Immature natural killer cell (primary cell): ENCODE results near the gene FYB2. TPM values are rescaled to one million over a fixed set of nuclear protein-coding genes. Genes with fewer than 3 reads are reported as not detected.

Source experiments
- DNase-seq, 3 donors: peaks; one replicate each; pipeline ENCODE4 v3.0.0; 2022; ENCODE audit warnings: mixed read lengths in 1 of 3
- H3K27ac Mint-ChIP-seq, 6 donors: one replicate each; pipeline ENCODE4 v1.8.0; 2020; ENCODE audit warnings: mixed read lengths in 6 of 6, mild to moderate bottlenecking in 5 of 6, inconsistent platforms in 4 of 6, moderate library complexity in 3 of 6
- H3K27me3 Mint-ChIP-seq, 3 donors: one replicate each; pipeline ENCODE4 v1.8.0; 2020 to 2021; ENCODE audit warnings: low read depth in 3 of 3, mild to moderate bottlenecking in 3 of 3, mixed read lengths in 3 of 3, moderate library complexity in 3 of 3, inconsistent platforms in 1 of 3
- H3K36me3 Mint-ChIP-seq, 3 donors: one replicate each; pipeline ENCODE4 v1.8.0; 2020; ENCODE audit warnings: mixed read lengths in 3 of 3, inconsistent platforms in 2 of 3, mild to moderate bottlenecking in 2 of 3
- H3K4me1 Mint-ChIP-seq, 2 donors: one replicate each; pipeline ENCODE4 v1.8.0; 2020; ENCODE audit warnings: inconsistent platforms in 2 of 2, mild to moderate bottlenecking in 2 of 2, mixed read lengths in 2 of 2, moderate library complexity in 1 of 2
- H3K4me3 Mint-ChIP-seq, 5 donors: one replicate each; pipeline ENCODE4 v1.8.0; 2020; ENCODE audit warnings: mild to moderate bottlenecking in 5 of 5, mixed read lengths in 5 of 5, inconsistent platforms in 3 of 5, moderate library complexity in 3 of 5
- H3K9me3 Mint-ChIP-seq, 6 donors: one replicate each; pipeline ENCODE4 v1.8.0; 2020; ENCODE audit warnings: mild to moderate bottlenecking in 6 of 6, mixed read lengths in 6 of 6, inconsistent platforms in 4 of 6, moderate library complexity in 3 of 6
- polyA plus RNA-seq, 3 donors: library from polyadenylated mRNA; unstranded; fragments of 300-500 nt; fragmentation: Illumina TruSeq; gene quantifications; one replicate each; pipeline ENCODE4 v1.2.3, GENCODE V29; 2021

FYB2 gene
- polyA plus RNA-seq, 3 donors from 2014 or later, result not detected

DNA sequence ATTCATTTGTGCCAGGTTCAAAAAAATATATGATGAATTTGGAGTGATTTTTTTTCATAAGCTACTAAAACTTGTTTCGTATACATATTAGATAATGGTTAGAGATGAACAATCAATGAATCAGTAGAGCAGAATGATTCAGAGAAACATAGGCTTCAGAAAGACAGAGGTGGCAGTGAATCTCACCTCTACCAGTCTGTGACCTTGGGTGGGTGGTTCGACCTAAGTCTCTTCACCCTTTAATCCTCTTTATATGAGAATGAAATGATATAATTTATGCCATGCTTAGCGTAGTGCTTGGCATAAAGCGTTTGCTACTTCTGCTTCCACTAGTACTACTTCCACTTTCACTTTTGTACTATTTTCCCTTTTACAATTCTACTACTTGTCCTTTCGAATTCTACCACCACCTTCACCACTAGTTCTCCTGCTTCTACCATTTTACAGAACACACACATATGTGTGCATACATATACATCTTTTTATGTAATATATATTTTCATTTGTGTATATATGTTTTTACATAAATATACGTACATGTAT is 45.1 kb downstream of the FYB2 start:
- Mint-ChIP-seq H3K4me3 (peak overlapping the region; percentile 34 to 82 (median 56)), H3K9me3 (peaks cover 0 to 3% (median 0%) of the 10 kb centered on the region in 6 donors), H3K27ac (peak overlapping the region in 3 of 6 donors; percentile 7 to 68 (median 10)), H3K36me3 (no peaks in the 10 kb centered on the region), H3K27me3 (peaks cover 0 to 2% (median 1%) of the 10 kb centered on the region in 3 donors), H3K4me1 (peaks cover 12 to 14% of the 10 kb centered on the region in 2 donors)
- peak in 1 of 3 donors; percentile 3 for DNase-seq

DNA sequence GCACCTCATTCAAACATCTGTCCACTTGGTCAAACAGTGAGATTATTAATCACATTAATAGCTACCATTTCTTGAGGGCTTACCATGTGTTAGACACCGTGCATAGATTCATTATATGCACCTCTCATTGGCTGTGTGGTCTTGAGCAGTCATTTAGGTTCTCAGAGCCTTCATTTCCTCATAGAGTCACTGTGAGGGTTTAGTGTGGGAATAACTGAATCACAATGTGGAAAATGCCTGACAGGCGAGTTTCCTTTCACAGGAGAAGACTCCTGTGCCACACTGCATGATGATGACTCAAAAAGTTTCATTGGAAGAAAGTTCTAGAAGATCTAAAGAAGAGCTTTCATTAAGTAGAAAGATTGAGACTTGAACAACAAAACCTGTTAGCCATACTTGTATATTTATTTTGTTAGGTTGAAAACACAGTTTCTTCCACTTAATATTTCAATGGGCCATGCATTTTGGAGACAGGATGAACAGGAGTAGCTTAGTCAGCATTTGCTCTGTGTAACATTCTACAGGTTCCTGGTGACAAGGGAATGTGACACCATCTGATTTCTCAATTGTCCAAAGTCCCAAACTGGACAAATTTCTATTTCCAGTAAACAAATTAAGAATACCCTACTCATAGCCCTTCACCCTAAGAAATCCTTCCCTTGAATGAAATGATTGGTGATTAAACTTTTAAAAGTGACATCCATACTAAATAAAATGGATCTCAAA is 45.7 kb downstream of the FYB2 start:
- Mint-ChIP-seq H3K27ac (peak overlapping the region in 3 of 6 donors; percentile 3 to 68 (median 7)), H3K4me1 (peaks cover 12 to 14% of the 10 kb centered on the region in 2 donors), H3K36me3 (no peaks in the 10 kb centered on the region), H3K27me3 (peaks cover 0 to 4% (median 1%) of the 10 kb centered on the region in 3 donors), H3K9me3 (peaks cover 0 to 3% (median 0%) of the 10 kb centered on the region in 6 donors), H3K4me3 (peak overlapping the region; percentile 34 to 82 (median 56))
- DNase-seq, result no peak

DNA sequence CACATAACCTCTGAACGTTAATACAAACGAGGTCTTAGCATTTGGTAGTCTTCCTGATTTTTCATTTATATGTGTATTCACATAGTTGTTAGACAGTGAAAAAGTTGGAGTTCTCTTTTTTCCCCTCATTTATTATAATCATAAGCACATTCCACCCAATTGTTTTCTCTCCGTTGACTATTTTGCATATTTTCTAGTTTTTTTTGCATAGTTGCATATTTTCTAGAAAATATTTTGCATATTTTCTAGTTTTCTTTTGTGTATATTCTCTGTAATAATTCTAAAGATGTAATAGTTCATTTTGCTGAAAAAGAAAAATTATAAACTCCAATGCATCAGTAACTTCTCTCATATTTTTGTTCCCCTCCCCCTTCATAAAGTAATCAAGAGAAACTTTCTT is 47.5 kb downstream of the FYB2 start:
- H3K27ac Mint-ChIP-seq, result no peak overlapping the region
- no peaks in the 10 kb centered on the region for H3K36me3 Mint-ChIP-seq
- H3K4me1 Mint-ChIP-seq, result peaks cover 12 to 14% of the 10 kb centered on the region in 2 donors
- H3K9me3 Mint-ChIP-seq, result peaks cover 0 to 3% (median 0%) of the 10 kb centered on the region in 6 donors
- peaks cover 0 to 6% (median 6%) of the 10 kb centered on the region in 3 donors for H3K27me3 Mint-ChIP-seq
- DNase-seq, result no peak
- no peak overlapping the region for H3K4me3 Mint-ChIP-seq

DNA sequence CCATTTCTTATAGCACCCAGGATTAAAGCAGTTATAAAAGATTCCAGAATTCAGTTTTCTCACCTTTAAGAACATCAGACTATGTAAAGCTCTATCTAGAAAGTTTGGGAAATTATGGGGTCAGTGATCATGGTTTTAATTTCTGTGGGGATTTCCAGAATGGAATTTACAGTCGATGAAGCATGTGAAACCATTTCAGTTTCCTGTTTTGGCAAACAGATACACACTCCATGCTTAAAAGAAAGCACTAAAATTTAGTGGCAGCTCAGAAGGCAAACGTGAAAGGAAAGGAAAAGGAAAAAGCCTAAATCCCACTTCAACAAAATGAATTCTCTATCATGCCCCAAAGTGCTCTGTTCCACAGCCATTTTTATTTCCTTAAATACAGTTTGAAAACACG is 60.4 kb downstream of the FYB2 start:
- Mint-ChIP-seq H3K4me3 (no peak overlapping the region), H3K4me1 (no peaks in the 10 kb centered on the region), H3K36me3 (no peaks in the 10 kb centered on the region), H3K9me3 (peaks cover 0 to 2% (median 0%) of the 10 kb centered on the region in 6 donors), H3K27me3 (peaks cover 0 to 8% (median 2%) of the 10 kb centered on the region in 3 donors), H3K27ac (no peak overlapping the region)
- no peak for DNase-seq

DNA sequence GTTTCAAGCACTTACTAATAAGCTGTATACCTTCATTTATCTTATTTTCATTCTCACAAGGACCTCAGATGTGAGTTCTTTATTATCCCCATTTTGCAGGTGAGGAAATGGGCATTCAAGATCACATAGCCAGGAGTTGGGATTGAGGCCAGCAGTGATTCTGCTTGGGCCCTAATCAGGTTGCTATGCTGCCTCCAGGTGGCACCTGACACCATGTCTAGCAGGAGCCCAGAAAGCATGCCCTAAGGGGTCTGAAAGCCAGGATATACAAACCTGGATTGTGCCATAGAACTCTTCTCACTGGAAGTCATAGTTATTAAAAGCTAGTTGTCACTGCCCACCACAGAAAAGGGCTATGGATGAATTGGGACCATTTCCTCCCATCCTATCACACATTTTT is 61.1 kb downstream of the FYB2 start:
- Mint-ChIP-seq H3K36me3 (no peaks in the 10 kb centered on the region), H3K4me1 (no peaks in the 10 kb centered on the region), H3K9me3 (peaks cover 0 to 2% (median 0%) of the 10 kb centered on the region in 6 donors), H3K4me3 (no peak overlapping the region), H3K27me3 (peaks cover 0 to 8% (median 2%) of the 10 kb centered on the region in 3 donors), H3K27ac (no peak overlapping the region)
- no peak for DNase-seq

DNA sequence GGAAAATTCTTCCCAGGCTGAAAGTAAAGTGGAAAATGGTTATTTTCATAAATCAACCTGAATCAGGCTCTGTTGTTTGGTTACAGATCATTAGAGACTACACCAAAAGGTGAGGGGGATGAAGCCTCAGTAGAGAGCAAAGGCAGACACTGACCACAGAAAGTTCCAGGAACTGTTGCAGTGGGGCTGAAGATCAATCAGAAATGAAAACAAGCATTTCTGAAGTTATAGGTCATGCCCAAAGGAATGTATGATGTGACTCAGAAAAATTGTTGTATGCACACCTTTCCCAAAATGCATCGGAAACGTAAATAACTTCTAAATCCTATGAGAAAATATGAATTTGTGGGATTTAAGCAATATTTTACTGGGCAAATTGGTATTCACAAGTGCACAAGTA is 63.3 kb downstream of the FYB2 start:
- Mint-ChIP-seq H3K9me3 (peaks cover 0 to 5% (median 0%) of the 10 kb centered on the region in 6 donors), H3K4me3 (no peak overlapping the region), H3K4me1 (no peaks in the 10 kb centered on the region), H3K27me3 (peaks cover 2 to 7% (median 6%) of the 10 kb centered on the region in 3 donors), H3K27ac (no peak overlapping the region), H3K36me3 (no peaks in the 10 kb centered on the region)
- no peak for DNase-seq

DNA sequence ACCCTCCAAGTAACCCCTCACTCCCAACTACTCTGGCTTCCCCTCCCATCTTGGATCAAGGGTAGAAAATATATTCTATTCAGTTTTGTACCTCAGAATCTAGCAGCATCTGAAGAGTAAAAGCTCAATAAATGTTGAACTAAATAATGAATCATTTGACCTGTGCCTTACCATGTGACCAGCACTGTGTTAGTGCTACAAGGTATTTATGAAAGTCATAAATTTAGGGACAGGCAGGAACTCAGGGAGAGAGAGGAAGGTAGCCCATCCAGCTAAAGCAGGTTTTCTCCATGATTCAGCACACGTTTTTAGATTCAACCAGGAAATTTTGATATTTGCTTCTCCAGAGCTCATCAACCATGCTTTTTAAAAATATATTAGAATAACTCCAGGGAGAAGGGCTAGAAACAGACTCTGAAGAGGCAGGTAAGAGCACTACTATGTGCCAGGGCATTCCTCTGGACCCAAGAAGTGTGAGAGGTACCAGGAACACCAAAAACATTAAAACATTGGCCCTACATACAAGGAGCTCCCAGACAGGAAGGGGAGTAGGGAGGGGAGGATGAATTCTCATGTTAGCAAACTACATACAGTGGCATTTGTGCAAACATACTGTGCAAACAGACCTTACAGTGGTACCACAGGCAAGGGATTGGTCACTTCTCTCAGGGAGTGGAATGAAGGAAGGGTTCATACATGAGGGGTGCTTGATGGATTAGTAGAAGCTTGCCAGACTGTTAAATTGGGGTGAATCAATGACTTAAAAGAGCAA is 64.3 kb downstream of the FYB2 start:
- Mint-ChIP-seq H3K4me1 (no peaks in the 10 kb centered on the region), H3K9me3 (peaks cover 0 to 5% (median 0%) of the 10 kb centered on the region in 6 donors), H3K4me3 (no peak overlapping the region), H3K27ac (no peak overlapping the region), H3K36me3 (no peaks in the 10 kb centered on the region), H3K27me3 (peaks cover 2 to 8% (median 7%) of the 10 kb centered on the region in 3 donors)
- no peak for DNase-seq

DNA sequence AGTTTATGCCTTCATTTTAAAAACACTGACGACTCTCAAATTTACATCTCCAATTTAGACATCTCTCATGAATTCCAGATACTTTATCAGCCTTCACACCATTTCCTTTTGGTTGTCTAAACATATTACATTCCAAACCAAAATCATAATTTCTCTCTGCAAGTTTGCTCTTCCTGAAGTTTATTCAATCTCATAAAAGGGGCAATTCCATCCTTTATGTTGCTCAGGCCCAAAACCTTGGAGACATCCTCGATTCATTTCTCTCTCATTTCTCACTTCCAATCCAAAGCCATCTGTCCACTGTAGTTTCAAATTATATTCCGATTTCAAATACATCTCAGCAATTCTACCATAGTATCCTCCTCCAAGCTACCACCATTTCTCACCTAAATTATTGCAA is 74.0 kb downstream of the FYB2 start:
- H3K27ac Mint-ChIP-seq, result no peak overlapping the region
- H3K27me3 Mint-ChIP-seq, result peaks cover 1 to 7% (median 3%) of the 10 kb centered on the region in 3 donors
- no peaks in the 10 kb centered on the region for H3K36me3 Mint-ChIP-seq

DNA sequence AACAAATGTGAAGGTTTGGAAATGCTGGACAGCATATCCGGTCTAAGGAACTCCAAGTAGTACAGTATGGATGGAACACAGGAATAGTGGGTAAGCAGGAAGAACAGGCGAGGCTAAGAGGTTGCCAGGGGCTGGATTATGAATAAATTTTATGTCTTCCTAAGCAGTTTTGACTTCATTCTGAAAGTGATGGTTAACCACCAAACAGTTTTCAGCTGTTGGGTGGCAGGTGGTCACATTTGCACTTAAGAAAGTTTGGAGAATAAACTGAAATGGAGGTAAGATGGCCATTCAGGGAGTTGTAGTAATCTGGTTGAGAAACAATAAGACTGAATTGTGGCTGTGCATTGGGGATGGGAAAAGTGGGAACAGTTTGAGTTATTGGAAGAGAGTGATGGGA is 90.2 kb downstream of the FYB2 start:
- H3K27me3 Mint-ChIP-seq, result peaks cover 2 to 7% (median 7%) of the 10 kb centered on the region in 3 donors

More for the DNA sequence above, 74.0 kb downstream of the FYB2 start:
- no peak overlapping the region for H3K4me3 Mint-ChIP-seq
- no peaks in the 10 kb centered on the region for H3K4me1 Mint-ChIP-seq
- no peak for DNase-seq
- H3K9me3 Mint-ChIP-seq, result peaks cover 0 to 7% (median 1%) of the 10 kb centered on the region in 6 donors

DNA sequence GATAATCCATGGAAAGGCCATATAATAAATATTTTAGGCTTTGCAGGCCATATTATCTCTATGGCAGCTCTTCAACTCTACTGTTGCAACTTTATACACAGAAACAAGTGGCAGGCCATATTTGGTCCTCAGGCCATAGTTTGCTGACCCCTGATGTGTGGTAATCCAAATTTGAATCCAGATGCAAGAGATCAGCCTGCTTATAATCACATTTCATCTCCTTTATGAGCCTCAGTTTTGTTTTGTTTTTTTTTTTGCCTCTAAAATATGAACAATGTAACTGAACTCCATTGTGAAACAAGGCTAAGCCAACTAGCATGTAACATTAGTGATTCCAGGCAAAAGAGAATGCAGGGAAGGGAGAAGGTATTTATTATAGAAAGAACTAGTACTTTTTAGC is 92.5 kb downstream of the FYB2 start:
- H3K4me3 Mint-ChIP-seq, result no peak overlapping the region
- DNase-seq, result no peak
- peaks cover 2 to 9% (median 5%) of the 10 kb centered on the region in 3 donors for H3K27me3 Mint-ChIP-seq
- no peak overlapping the region for H3K27ac Mint-ChIP-seq
- H3K36me3 Mint-ChIP-seq, result no peaks in the 10 kb centered on the region
- H3K4me1 Mint-ChIP-seq, result no peaks in the 10 kb centered on the region
- H3K9me3 Mint-ChIP-seq, result peaks cover 0 to 4% (median 0%) of the 10 kb centered on the region in 6 donors

More for the DNA sequence above, 90.2 kb downstream of the FYB2 start:
- no peak for DNase-seq
- Mint-ChIP-seq H3K4me3 (no peak overlapping the region), H3K27ac (no peak overlapping the region), H3K9me3 (peaks cover 0 to 6% (median 0%) of the 10 kb centered on the region in 6 donors), H3K4me1 (no peaks in the 10 kb centered on the region), H3K36me3 (no peaks in the 10 kb centered on the region)

DNA sequence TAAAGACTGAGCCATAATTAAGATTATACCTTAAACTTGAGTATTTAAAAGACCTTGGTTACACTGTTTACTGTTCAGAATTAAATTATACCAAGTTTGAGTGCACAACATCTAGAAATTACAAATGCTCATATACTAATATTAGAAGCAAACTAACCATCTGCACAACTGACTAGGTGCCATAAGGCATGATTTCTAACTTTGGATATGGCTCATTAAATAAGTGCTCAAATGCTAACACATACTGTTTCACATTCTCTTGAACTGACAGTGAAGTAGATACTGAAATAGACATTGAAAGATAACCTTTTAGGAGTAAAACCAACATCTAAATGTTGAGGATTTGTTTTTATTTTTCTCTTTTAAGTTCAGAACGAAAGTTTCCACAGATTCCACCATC is 100.0 kb downstream of the FYB2 start:
- no peaks in the 10 kb centered on the region for H3K4me1 Mint-ChIP-seq
- no peak overlapping the region for H3K4me3 Mint-ChIP-seq
- H3K36me3 Mint-ChIP-seq, result no peaks in the 10 kb centered on the region
- H3K27me3 Mint-ChIP-seq, result peaks cover 0 to 4% (median 4%) of the 10 kb centered on the region in 3 donors
- no peak overlapping the region for H3K27ac Mint-ChIP-seq
- DNase-seq, result no peak
- no peaks in the 10 kb centered on the region for H3K9me3 Mint-ChIP-seq

DNA sequence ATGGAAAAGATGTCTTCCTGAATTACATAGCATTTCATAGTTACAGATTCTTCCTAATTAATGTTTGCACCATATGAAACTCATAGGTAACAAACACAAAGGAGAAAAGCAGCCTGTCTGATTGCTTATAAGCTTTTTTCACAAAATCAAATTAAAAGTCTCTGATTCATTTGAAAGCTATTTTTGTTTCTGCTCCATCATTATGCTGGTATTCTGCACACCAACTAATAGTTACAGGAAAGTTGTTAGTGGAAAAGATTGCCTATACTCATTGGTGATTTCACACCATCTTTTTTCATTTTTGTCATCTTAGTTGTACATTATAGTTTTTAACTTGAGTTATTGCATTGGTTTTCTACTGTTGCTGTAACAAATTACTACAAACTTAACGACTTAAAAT is 104.0 kb downstream of the FYB2 start:
- Mint-ChIP-seq H3K4me1 (no peaks in the 10 kb centered on the region), H3K4me3 (no peak overlapping the region), H3K9me3 (no peaks in the 10 kb centered on the region), H3K27me3 (peaks cover 0 to 3% (median 0%) of the 10 kb centered on the region in 3 donors), H3K36me3 (no peaks in the 10 kb centered on the region), H3K27ac (no peak overlapping the region)
- DNase-seq, result no peak

DNA sequence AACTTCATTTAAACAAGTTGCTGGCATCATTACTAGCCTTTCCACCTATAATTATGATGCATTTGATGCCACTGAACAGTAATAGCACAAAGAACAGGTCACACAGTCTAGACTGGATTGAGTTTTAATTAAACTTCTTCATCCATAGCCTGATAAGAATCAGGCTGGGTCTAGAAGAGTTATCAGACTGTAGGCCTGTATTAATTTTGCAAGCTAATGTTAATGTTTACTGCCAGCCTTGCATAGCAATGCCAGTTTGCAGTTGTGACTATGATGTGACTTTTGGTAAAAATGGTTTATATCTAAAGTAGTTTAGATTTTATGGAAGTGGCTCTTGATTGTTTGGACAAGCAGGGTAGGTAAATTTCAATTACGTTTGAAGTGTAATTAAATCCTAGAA is 106.1 kb downstream of the FYB2 start:
- H3K27me3 Mint-ChIP-seq, result peaks cover 0 to 2% (median 0%) of the 10 kb centered on the region in 3 donors
- H3K27ac Mint-ChIP-seq, result no peak overlapping the region
- H3K36me3 Mint-ChIP-seq, result no peaks in the 10 kb centered on the region
- no peaks in the 10 kb centered on the region for H3K9me3 Mint-ChIP-seq
- H3K4me1 Mint-ChIP-seq, result no peaks in the 10 kb centered on the region
- H3K4me3 Mint-ChIP-seq, result no peak overlapping the region
- no peak for DNase-seq

DNA sequence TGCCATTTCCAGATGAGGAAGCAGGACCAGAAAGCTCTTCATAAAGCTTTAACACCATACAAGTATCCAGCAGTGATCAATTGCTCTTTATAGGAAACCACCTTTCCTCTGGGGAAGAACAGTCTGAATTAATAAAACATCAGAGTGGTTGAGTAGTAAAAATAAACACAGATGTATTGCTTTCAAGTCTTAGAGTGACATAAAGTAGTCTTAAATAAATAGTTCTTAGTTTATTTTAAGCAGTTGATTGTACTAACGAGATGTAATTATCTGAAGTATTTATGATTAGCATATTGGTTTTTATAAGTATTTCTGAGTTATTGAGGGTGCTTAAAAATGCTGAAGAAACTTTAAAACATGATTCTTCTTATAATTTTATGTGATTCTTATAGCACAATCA is 107.1 kb downstream of the FYB2 start:
- Mint-ChIP-seq H3K36me3 (no peaks in the 10 kb centered on the region), H3K27ac (no peak overlapping the region), H3K4me3 (no peak overlapping the region), H3K9me3 (no peaks in the 10 kb centered on the region), H3K27me3 (peaks cover 0 to 2% (median 0%) of the 10 kb centered on the region in 3 donors), H3K4me1 (no peaks in the 10 kb centered on the region)
- no peak for DNase-seq
